ENCODE results near the gene TOP3B. TPM values are rescaled to one million over a fixed set of nuclear protein-coding genes. Genes with fewer than 3 reads are reported as not detected.

Gene TOP3B
- total and polyA plus RNA-seq, 2 experiments from 2014 or later = 35.7 to 77.7 TPM

DNA sequence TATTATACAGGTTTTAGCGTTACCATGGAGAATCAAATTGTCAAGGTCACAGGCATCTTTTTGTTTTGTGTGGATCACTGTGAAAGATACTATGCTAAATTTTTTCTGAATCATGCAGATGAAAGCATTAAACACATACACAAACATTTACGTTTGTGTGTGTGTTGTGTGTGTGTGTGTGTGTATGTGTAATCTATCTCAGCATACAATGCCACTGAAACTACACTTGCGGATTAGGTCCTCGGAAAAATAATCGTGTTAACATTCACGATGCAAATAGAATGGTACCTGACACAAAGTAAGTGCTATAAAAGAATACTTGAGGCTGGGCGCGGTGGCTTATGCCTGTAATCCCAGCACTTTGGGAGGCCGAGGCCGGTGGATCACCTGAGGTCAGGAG, 41.9 kb upstream of the TOP3B start (continued):
- TF ChIP-seq, protein P1, sequence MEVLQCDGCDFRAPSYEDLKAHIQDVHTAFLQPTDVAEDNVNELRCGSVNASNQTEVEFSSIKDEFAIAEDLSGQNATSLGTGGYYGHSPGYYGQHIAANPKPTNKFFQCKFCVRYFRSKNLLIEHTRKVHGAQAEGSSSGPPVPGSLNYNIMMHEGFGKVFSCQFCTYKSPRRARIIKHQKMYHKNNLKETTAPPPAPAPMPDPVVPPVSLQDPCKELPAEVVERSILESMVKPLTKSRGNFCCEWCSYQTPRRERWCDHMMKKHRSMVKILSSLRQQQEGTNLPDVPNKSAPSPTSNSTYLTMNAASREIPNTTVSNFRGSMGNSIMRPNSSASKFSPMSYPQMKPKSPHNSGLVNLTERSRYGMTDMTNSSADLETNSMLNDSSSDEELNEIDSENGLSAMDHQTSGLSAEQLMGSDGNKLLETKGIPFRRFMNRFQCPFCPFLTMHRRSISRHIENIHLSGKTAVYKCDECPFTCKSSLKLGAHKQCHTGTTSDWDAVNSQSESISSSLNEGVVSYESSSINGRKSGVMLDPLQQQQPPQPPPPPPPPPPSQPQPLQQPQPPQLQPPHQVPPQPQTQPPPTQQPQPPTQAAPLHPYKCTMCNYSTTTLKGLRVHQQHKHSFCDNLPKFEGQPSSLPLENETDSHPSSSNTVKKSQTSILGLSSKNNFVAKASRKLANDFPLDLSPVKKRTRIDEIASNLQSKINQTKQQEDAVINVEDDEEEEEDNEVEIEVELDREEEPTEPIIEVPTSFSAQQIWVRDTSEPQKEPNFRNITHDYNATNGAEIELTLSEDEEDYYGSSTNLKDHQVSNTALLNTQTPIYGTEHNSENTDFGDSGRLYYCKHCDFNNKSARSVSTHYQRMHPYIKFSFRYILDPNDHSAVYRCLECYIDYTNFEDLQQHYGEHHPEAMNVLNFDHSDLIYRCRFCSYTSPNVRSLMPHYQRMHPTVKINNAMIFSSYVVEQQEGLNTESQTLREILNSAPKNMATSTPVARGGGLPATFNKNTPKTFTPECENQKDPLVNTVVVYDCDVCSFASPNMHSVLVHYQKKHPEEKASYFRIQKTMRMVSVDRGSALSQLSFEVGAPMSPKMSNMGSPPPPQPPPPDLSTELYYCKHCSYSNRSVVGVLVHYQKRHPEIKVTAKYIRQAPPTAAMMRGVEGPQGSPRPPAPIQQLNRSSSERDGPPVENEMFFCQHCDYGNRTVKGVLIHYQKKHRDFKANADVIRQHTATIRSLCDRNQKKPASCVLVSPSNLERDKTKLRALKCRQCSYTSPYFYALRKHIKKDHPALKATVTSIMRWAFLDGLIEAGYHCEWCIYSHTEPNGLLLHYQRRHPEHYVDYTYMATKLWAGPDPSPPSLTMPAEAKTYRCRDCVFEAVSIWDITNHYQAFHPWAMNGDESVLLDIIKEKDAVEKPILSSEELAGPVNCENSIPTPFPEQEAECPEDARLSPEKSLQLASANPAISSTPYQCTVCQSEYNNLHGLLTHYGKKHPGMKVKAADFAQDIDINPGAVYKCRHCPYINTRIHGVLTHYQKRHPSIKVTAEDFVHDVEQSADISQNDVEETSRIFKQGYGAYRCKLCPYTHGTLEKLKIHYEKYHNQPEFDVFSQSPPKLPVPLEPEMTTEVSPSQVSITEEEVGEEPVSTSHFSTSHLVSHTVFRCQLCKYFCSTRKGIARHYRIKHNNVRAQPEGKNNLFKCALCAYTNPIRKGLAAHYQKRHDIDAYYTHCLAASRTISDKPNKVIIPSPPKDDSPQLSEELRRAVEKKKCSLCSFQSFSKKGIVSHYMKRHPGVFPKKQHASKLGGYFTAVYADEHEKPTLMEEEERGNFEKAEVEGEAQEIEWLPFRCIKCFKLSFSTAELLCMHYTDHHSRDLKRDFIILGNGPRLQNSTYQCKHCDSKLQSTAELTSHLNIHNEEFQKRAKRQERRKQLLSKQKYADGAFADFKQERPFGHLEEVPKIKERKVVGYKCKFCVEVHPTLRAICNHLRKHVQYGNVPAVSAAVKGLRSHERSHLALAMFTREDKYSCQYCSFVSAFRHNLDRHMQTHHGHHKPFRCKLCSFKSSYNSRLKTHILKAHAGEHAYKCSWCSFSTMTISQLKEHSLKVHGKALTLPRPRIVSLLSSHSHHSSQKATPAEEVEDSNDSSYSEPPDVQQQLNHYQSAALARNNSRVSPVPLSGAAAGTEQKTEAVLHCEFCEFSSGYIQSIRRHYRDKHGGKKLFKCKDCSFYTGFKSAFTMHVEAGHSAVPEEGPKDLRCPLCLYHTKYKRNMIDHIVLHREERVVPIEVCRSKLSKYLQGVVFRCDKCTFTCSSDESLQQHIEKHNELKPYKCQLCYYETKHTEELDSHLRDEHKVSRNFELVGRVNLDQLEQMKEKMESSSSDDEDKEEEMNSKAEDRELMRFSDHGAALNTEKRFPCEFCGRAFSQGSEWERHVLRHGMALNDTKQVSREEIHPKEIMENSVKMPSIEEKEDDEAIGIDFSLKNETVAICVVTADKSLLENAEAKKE (CRISPR knock-in tag; IDR thresholded peaks at IDR 0.05) = no peak
- TF ChIP-seq ZNF331 (CRISPR knock-in tag; IDR thresholded peaks at IDR 0.05; ENCODE audit: low read depth) = no peak
- TF ChIP-seq EZH2 (IDR thresholded peaks at IDR 0.05; ENCODE audit: low read depth, unreplicated experiment) = no peak
- no peak for TF ChIP-seq ZNF114 (CRISPR knock-in tag; IDR thresholded peaks at IDR 0.05)
- TF ChIP-seq, protein P2, sequence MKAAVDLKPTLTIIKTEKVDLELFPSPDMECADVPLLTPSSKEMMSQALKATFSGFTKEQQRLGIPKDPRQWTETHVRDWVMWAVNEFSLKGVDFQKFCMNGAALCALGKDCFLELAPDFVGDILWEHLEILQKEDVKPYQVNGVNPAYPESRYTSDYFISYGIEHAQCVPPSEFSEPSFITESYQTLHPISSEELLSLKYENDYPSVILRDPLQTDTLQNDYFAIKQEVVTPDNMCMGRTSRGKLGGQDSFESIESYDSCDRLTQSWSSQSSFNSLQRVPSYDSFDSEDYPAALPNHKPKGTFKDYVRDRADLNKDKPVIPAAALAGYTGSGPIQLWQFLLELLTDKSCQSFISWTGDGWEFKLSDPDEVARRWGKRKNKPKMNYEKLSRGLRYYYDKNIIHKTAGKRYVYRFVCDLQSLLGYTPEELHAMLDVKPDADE (IDR thresholded peaks at IDR 0.05) = no peak

DNA sequence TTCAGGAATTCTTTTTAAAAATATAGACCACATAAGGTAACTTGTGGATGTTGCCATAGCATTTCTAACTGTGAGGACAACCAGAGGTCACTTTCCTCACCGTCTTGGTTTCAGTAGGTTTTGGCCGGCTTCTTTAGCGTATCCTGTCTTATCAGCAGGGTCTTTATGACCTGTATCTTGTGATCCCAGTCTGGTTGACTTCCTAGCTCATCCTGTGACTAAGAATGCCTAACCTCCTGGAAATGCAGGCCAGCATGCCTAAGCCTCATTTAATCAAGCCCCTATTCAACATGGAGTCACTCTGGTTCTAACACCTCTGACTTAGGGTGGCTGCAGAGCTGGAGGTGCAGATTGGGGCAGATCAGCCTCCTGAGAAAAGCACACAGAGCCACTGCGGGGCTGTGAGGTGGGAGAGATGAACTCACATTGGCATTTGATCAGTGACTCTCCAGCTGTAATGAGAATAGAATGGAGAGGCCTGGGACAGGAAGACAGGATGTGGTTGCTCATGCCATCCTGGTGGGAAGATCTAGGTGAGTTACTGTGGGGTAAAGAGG, 41.1 kb upstream of the TOP3B start:
- Mint-ChIP-seq H3K9me3 (no peaks in the 10 kb centered on the region), H3K4me1 (peaks cover 34% of the 10 kb centered on the region), H3K27me3 (ENCODE audit: insufficient read depth, low read depth, poor library complexity) (peaks cover 61% of the 10 kb centered on the region), H3K4me3 (no peak overlapping the region), H3K27ac (no peak overlapping the region), H3K36me3 (ENCODE audit: low read depth) (no peaks in the 10 kb centered on the region)
- Histone ChIP-seq H3F3A (replicated peaks; ENCODE audit: low read depth) (no peaks in the 10 kb centered on the region), H4K20me1 (replicated peaks; ENCODE audit: insufficient read depth) (no peaks in the 10 kb centered on the region), H3K27me3 (ENCODE audit: insufficient read depth) (peaks cover 100% of the 10 kb centered on the region), H3K27ac (ENCODE audit: low read depth) (no peak overlapping the region), H3K9me2 (ENCODE audit: insufficient read depth) (0 out of 2 replicates have a peak, but pooled peaks cover 2% of the 10 kb centered on the region), H2AFZ (no peak overlapping the region), H3K4me3 (no peak overlapping the region), H3K4me2 (no peak overlapping the region), H3K36me3 (ENCODE audit: insufficient read depth) (no peaks in the 10 kb centered on the region), H3K4me1 (ENCODE audit: insufficient read depth) (peaks cover 15% of the 10 kb centered on the region; the same call in 1 of the 2 replicates), H3K79me2 (replicated peaks; ENCODE audit: insufficient read depth) (no peaks in the 10 kb centered on the region)
- TF ChIP-seq EZH2phosphoT487 (IDR thresholded peaks at IDR 0.05; ENCODE audit: unreplicated experiment) = no peak
- ATAC-seq (no peak), DNase-seq (ENCODE audit: low spot score) (no peak)

Measured in GM23338 (cell line).